Activated T-cell treated with anti-CD3 and anti-CD28 coated beads for 1 hour (primary cell): ENCODE measurements around the gene ATR.
"Not testable (repeated sequence)": the region's sequence is repeated elsewhere in the genome, so short reads cannot be mapped to it uniquely, and the experiment has no call there.

Source experiments
- DNase-seq: peaks from one replicate; pipeline ENCODE4 v3.0.0-alpha.2; 2020; ENCODE audit warnings: low read depth

ATR gene

DNA sequence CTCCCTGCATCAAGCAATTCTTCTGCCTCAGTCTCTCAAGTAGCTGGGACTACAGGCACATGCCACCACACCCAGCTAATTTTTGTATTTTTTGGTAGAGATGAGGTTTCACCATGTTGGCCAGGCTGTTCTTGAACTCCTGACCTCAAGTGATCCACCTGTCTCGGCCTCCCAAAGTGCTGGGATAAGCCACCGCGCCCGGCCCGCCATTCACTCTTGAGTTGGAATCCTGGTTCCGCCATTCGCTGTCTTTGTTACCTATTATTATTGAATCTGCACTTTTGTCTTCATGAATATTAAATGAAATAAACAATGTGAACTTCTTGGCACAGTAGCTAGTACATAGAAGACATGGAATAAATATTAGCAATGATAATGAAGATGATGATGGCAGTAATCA, 13.7 kb upstream of the ATR start:
- DNase-seq, result not testable (repeated sequence)

DNA sequence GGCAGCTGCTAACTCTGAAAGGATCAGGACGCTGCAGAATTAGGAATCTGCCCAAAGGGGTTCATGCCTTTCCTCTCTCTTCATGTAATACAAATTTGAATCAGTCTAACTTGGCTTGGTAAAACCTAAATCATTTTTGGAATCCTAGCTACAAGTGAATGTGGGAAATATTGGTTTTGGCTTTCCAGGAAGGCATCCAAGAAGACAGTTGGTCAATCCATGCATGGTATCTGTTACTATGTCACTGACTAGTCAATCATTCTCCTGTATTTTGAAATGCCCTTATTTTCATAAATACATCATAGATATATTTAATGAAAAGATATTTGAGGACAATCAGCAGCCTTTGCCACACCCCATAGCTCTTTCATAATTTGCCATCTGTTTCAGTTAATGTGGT, 10.2 kb upstream of the ATR start:
- no peak for DNase-seq

DNA sequence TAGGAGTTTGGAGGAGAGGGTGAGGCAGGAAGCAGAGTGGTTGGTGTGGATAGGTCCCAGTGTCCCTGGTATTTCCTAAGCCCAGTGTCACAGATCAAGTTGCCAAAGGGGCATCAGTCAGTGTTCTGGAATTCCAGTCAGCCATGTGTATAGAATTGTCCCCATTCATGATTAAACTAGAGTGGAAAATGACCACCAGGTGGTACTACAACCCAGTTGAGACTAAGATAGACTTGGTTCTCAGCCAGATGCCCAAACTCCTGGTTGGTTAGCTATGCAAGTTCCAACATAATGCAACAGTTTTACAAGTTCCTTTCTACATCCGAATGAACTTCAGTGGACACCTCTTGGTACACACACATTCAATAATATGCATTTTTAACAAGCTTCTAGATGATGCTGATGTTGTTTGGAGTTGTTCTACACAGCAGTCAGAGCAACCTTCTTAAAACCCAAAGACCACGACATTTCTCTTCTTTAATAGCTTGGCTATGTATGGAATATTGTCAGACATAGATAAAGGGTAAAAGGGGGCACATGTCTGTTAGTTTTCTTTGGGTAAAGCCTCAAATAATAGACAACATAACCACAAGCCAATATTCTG, 8.4 kb upstream of the ATR start:
- DNase-seq, result no peak

DNA sequence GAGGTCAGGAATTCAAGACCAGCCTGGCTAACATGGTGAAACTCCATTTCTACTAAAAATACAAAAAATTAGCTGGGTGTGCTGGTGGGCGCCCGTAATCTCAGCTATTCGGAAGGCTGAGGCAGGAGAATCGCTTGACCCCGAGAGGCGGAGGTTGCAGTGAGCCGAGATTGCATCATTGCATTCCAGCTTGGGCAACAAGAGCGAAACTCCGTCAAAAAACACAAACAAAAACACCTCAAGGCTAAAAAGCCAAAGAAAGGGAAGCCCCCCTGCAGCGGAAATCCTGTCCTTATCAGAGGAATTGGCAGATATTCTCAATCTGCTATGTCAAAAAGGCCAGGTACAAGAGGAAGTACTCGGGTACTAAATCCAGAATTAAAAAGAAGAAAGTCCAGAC, 2.5 kb upstream of the ATR start:
- DNase-seq, result not testable (repeated sequence)

DNA sequence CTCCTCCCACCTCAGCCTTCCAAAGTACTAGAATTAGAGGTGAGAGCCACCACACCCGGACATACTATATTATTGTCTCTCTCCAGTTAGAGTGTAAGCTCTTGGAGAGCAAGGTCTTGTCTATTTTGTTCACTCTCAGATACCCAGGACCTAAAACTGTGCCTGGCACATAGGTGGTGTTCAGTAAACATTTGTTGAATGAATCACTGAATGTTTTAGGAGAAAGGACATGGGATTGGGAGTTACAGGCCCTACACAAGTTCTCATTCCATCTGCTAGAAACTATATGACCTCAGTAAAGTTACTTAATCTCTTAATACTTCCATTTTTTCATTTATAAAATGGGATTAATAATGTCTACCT, 1.5 kb upstream of the ATR start:
- no peak for DNase-seq

DNA sequence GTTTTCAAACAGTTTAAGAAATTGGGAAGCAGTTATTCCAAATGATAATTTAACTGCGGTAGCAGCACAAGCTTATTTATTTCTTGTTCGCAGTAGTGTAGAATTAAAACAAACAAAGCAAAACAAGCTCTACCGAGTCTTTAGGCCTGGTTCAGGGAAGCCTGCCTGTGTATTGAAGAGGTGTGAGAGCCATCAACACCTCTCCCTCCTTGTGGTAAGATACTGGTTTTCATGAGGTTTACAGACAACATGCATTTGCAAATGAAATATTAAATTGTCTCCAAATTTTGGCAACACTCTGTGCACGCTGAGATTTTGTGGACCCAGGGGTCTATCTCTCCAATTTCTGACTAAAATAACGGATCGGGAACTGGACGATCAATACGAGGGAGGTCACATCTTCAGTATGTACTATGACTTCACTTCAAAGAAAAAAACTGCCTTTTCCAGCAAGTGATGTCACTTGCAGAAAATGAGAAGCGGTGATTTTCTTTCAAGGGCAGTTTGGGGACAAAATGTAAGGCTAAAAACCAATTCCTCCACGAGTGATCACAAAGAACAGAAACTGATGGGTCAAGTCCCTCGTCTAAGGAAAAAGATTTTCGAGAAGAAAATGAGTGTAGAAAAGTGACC, 721 bp downstream of the ATR start:
- DNase-seq, result no peak

- no peak for DNase-seq
Measured at GRCh38 chr3:142576792-142577191, 1.7 kb downstream of the ATR start.

GRCh38 chr3:142574665-142575064, 3.9 kb downstream of the ATR start:
- DNase-seq, result no peak

GRCh38 chr3:142574223-142574622, 4.3 kb downstream of the ATR start:
- not testable (repeated sequence) for DNase-seq

- not testable (repeated sequence) for DNase-seq
Measured at GRCh38 chr3:142569422-142569821, 9.1 kb downstream of the ATR start.

DNA sequence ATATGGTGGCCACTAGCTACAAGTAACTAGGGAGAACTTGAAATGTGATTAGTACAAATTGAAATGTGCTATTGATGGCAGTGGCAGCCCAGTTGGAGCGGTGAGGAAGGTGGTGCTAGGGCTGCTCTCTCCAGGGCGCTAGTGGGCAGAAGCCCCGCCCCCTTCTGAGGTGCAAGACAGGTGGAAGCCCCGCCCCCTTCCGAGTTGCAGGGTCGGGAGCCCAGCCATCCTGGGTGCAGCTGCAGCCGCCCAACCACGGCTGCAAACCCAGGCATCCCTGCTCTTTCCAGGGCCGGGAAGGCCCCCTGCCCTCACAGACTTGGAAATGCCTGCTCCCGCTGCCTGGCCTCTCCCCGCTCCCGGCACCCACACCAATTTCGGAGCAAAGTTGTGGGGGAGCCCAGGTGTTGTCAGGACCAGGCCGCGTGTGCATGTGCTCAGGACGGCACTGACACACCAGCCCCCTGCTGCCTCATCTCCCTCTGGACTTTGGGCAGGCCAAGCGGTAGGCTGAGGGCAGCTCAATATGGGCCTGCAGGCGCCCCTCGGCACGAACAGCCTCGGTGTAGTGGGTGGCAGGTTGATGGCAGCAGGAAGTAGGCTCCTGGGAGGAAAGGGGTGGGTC, 10.0 kb downstream of the ATR start:
- no peak for DNase-seq

DNA sequence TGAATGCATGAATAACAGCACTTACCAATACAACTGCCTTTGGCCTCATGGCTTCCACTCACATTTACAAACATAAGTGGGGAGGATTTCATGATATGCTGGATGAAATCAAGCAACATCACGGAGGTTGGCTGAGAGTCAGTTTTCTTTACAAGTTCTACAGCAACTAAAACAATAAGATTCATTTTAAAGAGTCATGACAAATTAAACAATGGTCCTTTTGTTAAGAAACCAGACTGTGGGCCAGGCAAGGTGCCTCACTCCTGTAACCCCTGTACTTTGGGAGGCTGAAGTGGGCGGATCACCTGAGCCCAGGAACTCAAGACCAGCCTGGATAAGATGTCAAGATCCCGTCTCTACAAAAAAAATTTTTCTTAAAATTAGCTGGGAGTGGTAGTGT, 12.4 kb downstream of the ATR start:
- no peak for DNase-seq

DNA sequence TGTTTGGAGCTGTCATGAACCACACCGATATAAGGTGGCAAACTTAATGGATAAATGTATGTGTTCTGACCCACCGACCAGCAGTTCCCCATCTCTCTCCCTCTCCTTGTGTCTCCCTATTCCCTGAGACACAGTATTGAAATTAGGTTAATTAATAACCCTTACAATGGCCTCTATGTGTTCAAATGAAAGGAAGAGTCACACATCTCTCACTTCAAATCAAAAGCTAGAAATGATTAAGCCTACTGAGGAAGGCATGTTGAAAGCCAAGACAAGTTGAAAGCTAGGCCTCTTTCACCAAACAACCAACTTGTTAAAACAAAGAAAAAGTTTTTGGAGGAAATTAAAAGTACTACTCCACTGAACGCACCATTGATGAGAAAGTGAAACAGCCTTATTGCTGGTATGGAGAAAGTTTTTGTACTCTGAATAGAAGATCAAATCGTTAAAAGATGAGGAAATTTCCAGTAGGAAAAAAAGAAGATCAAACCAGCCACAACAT, 15.0 kb downstream of the ATR start:
- no peak for DNase-seq

GRCh38 chr3:142560118-142560517, 18.4 kb downstream of the ATR start:
- DNase-seq, result no peak

DNA sequence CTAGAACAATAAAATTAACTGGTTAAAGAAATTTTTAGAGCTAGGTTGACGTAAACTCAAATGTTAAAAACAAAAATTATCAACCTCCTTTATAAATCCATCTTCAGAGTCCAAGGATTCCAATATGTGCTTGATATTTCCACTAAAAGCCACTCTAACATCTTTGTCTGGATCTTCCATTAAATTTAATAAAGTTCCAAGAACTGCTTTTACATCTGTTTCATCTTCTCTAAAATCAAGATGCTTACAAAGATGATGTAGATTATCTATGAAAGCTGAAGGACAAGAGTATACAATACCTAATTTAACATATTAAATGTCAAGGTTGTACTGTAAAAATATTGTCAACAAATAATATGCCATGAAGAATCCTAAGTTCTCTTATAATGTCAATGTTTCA, 24.8 kb downstream of the ATR start:
- no peak for DNase-seq

GRCh38 chr3:142552579-142552978, 26.0 kb downstream of the ATR start:
- DNase-seq, result not testable (repeated sequence)

- no peak for DNase-seq
Measured at GRCh38 chr3:142549986-142550385, 28.5 kb downstream of the ATR start.

DNA sequence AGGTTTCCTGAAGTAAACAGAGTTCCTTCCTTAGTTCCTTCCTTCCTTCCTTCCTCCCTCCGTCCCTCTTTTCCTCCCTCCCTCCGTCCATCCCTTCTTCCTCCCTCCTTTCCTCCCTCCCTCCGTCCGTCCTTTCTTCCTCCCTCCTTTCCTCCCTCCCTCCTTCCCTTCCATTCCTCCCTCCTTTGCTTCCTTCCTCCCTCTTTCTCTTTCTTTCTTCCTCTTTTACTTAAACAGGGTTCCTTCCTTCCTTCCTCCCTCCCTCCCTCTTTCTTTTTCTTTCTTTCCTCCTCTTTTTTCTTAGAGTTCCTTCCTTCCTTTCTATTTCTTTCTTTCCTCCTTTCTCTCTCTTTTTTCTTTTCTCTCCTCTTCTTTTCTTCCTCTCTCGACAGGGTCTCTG, 35.2 kb downstream of the ATR start:
- no peak for DNase-seq

- DNase-seq, result no peak
Measured at GRCh38 chr3:142542054-142542453, 36.5 kb downstream of the ATR start.

DNA sequence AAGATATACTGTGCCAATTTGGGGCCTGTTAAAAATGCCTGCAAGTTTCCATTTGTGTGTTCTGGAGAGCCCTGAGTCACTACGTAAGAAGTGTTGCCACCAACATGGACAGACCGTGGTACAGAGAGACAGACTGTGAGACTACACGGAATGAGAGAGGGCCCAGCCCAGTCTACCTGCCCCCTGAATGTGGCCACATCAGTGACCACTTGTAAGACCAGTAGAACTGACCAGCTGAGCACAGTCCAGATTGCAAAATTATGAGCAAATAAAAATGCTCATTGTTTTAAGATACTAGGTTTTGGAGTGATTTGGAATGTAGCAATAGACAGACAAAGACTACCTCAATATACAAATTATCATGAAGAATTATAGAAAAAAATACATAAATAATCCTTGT, 42.0 kb downstream of the ATR start:
- no peak for DNase-seq

DNA sequence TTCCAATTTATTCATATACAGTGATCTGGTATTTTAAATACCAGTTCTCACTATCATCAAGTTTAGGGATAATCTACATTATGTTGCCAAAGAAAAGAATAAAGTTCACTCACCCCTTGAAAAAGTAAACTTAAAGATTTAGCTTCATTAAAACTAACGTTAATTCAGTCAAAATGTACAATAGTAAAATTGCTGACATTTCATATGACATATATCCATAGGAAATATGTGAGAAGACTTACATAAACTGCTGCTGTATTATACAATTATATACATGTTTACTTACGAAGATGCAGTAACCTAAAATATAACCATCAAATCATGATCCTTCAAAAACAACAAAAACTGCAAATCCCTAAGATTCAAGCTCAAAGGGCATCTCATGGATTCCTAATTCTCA, 44.0 kb downstream of the ATR start:
- DNase-seq, result no peak

GRCh38 chr3:142530296-142530695, 48.2 kb downstream of the ATR start:
- no peak for DNase-seq

DNA sequence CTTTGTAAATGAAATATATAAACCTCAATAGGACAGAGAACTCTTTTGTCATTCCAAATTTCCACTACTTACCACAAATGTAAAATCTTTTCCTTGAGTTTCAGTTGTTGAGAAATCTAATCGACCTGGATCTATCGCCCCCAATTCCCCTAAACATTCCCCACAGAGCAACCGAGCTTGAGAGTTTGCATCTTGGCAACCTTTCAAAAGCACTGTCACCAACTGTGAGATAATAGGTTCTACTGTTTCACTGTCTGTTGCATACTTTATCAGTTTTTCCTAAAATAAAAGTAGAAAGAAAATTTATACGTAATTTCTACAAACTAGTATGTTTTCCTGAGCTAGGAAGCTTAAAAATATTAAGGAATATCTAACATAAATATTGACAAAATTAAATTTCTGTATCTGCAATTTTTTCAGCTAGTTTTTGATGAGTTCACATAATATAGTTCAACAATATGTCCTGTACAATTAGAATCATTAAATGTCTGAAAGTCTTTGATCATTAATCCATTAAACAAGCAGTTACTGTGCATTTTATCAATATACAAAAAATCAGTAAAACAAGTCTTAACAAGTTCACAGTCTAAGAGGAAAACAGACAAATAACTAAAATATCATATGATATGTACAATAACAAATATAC, 54.5 kb downstream of the ATR start:
- DNase-seq, result no peak
